Stomach (tissue), 9 donors: Measurements from ENCODE around the gene PSEN2. TPM values are rescaled to one million over a fixed set of nuclear protein-coding genes. Genes with fewer than 3 reads are reported as not detected.

ENCODE experiments used
- DNase-seq, 2 donors: peaks; one replicate each; pipeline versions ENCODE4 v3.0.0 to v3.0.0-alpha.2; 2013 to 2019
- H3K27ac ChIP-seq, 5 donors: fragments of 200-600 bp in 4 of 5; sonication (generic) in 4 of 5; one replicate each; pipeline ENCODE4 v1.5.1; 2013 to 2019; ENCODE audit warnings: mild to moderate bottlenecking in 1 of 5, moderate library complexity in 1 of 5
- H3K27me3 ChIP-seq, 3 donors: fragments of 200-600 bp; sonication (generic); one replicate each; pipeline ENCODE4 v1.5.1; 2017 to 2019; ENCODE audit warnings: mixed run types in 1 of 3
- H3K36me3 ChIP-seq, 4 donors: fragments of 200-600 bp; sonication (generic); 1 replicate in 3 of 4; 2 replicates in 1 of 4; pipeline ENCODE4 v1.5.1; 2016 to 2019
- H3K4me1 ChIP-seq, 4 donors: fragments of 200-600 bp; sonication (generic); one replicate each; pipeline ENCODE4 v1.5.1; 2016 to 2019
- H3K4me3 ChIP-seq, 4 donors: fragments of 200-600 bp; sonication (generic) in 3 of 4; one replicate each; pipeline ENCODE4 v1.5.1; 2016 to 2019; ENCODE audit warnings: mild to moderate bottlenecking in 1 of 4
- H3K9me3 ChIP-seq, 4 donors: fragments of 200-600 bp; sonication (generic); one replicate each; pipeline ENCODE4 v1.5.1; 2016 to 2019
- EP300 ChIP-seq: sonication (generic); formaldehyde crosslinking; IDR thresholded peaks from one replicate; pipeline ENCODE4 v1.6.1; 2017; ENCODE audit warnings: antibody characterized with exemption
- POLR2A ChIP-seq, 4 donors: fragments of 450-650 bp; IDR thresholded peaks; one replicate each; pipeline ENCODE4 v1.6.1; 2016; ENCODE audit warnings: antibody characterized with exemption in 4 of 4, control low read depth in 2 of 4, mild to moderate bottlenecking in 1 of 4, moderate library complexity in 1 of 4
- POLR2AphosphoS5 ChIP-seq, 3 donors: sonication (generic); formaldehyde crosslinking; IDR thresholded peaks; one replicate each; pipeline ENCODE4 v1.6.1; 2016; ENCODE audit warnings: antibody characterized with exemption in 3 of 3
- WGBS, 5 donors: extraction: QIAGEN DNeasy Blood & Tissue Kit in 3 of 5; methylation state at CpG; one replicate each; pipeline versions ENCODE4 v1.1.5 to v1.1.7; 2013 to 2018; 5-methylcytosine and 5-hydroxymethylcytosine counted together
- intact Hi-C: fragments of 100-400 bp; cut with DNase I; formaldehyde crosslinking; loops from one replicate; pipeline ENCODE4 v1.15.1; 2023; ENCODE audit warnings: low total_unique reads
- polyA plus RNA-seq, 3 donors: library from polyadenylated mRNA; stranded (reverse); fragments of 200-250 nt; gene quantifications; one replicate each; pipeline ENCODE4 v1.2.3, GENCODE V29; 2013
- total RNA-seq, 5 donors: library from RNA; depleted of rRNA; stranded (reverse); fragments of >200 nt; gene quantifications; one replicate each; pipeline versions ENCODE4 v1.1.0 to v1.2.3, GENCODE V29; 2014 to 2016
- TF ChIP-seq, protein P1 (sequence below), 7 experiments: fragments of 450-650 bp in 4 of 7; fragments of 200-600 bp in 3 of 7; sonication (generic) in 3 of 7; IDR thresholded peaks; one replicate each; pipeline ENCODE4 v1.5.1; 2016 to 2019; ENCODE audit warnings: antibody characterized with exemption in 7 of 7, control low read depth in 2 of 7, mild to moderate bottlenecking in 1 of 7
- donor health status: healthy with polysubstance abuse.
- donor health status: Bipolar disorder and iron deficiency.
- donor health status: healthy.

Gene PSEN2
- total and polyA plus RNA-seq, 8 donors = 2.7 to 36.2 (median 14.7) TPM

DNA sequence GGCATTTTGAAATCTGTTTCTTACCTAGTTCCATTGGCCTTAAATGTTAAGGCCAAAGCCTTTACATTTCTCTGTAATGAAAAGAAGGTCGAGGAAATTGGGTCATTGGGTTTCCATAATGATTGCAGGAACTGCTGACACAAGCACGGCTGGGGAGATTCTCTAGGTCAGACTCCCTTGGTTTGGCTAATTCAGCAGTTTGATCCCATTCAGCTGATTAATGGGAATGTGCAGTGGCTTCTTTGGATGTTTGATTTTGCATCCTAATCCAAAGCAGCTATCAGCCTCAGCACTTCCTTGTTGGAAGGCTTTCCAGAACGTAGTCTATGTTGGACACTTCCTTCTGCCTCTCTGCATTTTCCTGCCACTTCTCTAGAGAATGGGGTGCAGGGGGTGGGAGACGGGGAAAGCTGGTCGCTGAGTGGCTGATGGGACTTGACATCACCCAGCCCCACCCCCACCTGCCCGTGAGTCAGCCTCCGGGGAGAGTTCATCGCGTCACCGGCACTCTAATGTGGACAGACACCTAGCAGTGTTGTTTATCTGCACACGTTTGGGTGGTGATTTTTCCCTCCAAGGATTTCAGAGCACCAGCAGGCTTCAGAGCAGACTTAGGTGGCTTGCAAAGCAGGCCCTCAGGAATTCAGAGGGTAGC lies 5.4 kb downstream of the PSEN2 start:
- intact Hi-C loops = no loop called here
- WGBS, 5 donors = 31 to 53% (median 32%) methylated on average over 9 to 11 of the region's 11 CpGs
- Histone ChIP-seq H3K36me3 (peaks cover 3 to 52% (median 39%) of the 10 kb centered on the region in 4 donors), H3K9me3 (no peaks in the 10 kb centered on the region), H3K27ac (peak overlapping the region; percentile 6 to 61 (median 54)), H3K27me3 (no peaks in the 10 kb centered on the region), H3K4me1 (peaks cover 12 to 36% (median 29%) of the 10 kb centered on the region in 4 donors), H3K4me3 (no peak overlapping the region)
- TF ChIP-seq EP300 (no peak), POLR2AphosphoS5 (IDR thresholded peaks at IDR 0.05) (peak in 2 of 3 donors; percentile 49 to 76)
- DNase-seq = peak; percentile 77 to 88

DNA sequence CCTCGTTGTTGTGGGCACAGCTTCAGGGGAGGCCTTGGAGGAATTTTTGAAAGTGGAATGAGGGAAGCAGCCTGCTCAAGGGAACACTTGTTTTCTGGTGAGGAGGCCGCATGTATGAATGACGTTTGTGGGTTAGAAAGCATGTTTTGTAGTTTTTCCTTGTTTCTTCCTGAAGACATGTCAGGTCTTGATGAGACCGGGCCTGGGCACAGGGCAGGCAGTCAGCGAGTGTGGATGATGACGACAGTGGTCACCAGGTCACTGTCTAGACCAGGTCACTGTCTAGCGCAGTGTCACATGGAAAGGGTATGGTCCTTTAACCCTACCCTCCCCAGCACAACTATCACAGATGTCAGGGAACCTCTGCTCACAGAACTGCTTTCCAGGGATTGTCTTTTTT lies 7.3 kb downstream of the PSEN2 start:
- no peak for DNase-seq
- intact Hi-C loops = no loop called here
- TF ChIP-seq POLR2A (IDR thresholded peaks at IDR 0.05) (no peak), POLR2AphosphoS5 (IDR thresholded peaks at IDR 0.05) (no peak)
- TF ChIP-seq, protein P1, sequence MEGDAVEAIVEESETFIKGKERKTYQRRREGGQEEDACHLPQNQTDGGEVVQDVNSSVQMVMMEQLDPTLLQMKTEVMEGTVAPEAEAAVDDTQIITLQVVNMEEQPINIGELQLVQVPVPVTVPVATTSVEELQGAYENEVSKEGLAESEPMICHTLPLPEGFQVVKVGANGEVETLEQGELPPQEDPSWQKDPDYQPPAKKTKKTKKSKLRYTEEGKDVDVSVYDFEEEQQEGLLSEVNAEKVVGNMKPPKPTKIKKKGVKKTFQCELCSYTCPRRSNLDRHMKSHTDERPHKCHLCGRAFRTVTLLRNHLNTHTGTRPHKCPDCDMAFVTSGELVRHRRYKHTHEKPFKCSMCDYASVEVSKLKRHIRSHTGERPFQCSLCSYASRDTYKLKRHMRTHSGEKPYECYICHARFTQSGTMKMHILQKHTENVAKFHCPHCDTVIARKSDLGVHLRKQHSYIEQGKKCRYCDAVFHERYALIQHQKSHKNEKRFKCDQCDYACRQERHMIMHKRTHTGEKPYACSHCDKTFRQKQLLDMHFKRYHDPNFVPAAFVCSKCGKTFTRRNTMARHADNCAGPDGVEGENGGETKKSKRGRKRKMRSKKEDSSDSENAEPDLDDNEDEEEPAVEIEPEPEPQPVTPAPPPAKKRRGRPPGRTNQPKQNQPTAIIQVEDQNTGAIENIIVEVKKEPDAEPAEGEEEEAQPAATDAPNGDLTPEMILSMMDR (IDR thresholded peaks at IDR 0.05) = no peak
- Histone ChIP-seq H3K27me3 (no peaks in the 10 kb centered on the region), H3K36me3 (peaks cover 5 to 66% (median 51%) of the 10 kb centered on the region in 4 donors), H3K4me3 (no peak overlapping the region), H3K9me3 (no peaks in the 10 kb centered on the region), H3K4me1 (peaks cover under 1 to 29% (median 23%) of the 10 kb centered on the region in 4 donors), H3K27ac (no peak overlapping the region)
- 79 to 91% (median 82%) methylated on average over 7 of the region's 7 CpGs for WGBS, 5 donors

DNA sequence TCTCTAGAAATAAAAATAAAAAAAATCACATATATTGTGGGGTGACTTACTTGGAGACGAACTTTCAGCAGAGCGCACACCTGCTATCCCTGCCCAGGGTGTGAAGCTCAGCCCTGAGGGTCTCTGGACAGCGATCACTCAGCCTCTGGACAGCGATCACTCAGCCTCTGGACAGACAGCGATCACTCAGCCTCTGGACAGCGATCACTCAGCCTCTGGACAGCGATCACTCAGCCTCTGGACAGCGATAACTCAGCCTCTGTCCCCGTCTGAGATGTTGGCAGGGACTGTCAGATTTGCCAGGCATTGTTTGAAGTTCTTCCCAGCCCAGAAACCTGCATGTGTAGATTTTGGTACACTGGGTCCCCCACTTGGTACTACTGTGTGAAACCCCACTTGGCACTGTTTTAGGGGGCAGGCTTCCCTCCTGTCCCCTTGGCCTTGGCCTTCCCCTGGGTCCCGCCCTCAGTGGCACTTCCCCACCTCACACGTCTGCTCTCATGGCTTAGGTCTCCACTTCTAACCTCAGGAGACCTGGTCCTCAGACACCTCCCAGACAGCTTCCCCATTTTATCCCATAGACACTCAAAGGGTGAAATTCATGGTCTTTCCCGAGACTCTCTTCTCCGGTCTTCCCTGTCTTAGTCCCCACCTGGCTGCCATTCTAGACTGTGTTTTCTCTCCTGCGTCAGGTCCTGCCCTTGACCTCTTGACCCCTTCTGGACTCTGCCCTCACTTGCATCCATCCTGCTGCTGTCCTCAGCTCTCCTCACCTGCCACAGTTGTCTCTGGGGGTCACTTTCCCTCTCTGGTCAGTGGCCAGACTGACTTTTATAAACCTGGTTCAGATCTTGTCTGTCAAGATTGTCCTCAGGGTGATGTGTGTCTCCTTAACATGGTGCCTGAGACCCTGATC lies 10.2 kb downstream of the PSEN2 start:
- H3K27ac ChIP-seq = no peak overlapping the region
- H3K4me3 ChIP-seq = no peak overlapping the region
- no peak for TF ChIP-seq EP300
- TF ChIP-seq, protein P1 (IDR thresholded peaks at IDR 0.05) = no peak
- TF ChIP-seq POLR2AphosphoS5 (IDR thresholded peaks at IDR 0.05) = no peak
- no peak for TF ChIP-seq POLR2A (IDR thresholded peaks at IDR 0.05)
- DNase-seq = no peak
- H3K9me3 ChIP-seq = no peaks in the 10 kb centered on the region
- no peaks in the 10 kb centered on the region for H3K27me3 ChIP-seq
- WGBS, 5 donors = 88 to 95% (median 93%) methylated on average over 14 of the region's 14 CpGs
- peaks cover 9 to 47% (median 30%) of the 10 kb centered on the region in 4 donors for H3K4me1 ChIP-seq
- intact Hi-C loops = no loop called here
- peaks cover 11 to 82% (median 60%) of the 10 kb centered on the region in 4 donors for H3K36me3 ChIP-seq

DNA sequence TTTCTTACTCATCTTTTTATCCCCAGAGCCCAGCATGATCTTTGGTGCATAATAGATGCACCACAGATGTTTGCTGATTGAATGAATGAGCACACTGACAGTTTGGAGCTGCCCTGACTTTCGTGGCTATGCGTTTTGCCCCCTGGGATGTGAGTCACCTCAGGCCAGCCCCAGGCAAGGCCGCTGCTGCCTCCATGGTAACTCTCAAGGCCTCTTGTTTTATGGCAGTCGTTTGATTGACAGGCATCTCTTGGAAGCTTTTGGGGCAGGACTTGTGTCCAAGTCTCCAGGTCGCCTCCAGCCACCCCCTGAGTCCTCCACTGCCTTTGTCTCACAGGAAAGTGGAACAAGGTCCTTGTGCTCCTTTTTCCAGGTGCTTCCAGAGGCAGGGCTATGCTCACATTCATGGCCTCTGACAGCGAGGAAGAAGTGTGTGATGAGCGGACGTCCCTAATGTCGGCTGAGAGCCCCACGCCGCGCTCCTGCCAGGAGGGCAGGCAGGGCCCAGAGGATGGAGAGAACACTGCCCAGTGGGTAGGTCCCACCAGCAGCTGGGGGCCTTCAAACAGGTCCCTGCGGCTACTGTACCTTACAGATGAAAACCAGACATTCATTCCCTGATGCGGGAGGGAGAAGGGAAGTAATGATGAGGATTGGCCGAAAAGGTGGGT lies 11.2 kb downstream of the PSEN2 start:
- Histone ChIP-seq H3K4me1 (peaks cover 9 to 39% (median 29%) of the 10 kb centered on the region in 4 donors), H3K27ac (peak overlapping the region in 2 of 5 donors; percentile 72 to 77), H3K9me3 (no peaks in the 10 kb centered on the region), H3K4me3 (no peak overlapping the region), H3K27me3 (no peaks in the 10 kb centered on the region), H3K36me3 (peaks cover 13 to 83% (median 67%) of the 10 kb centered on the region in 4 donors)
- intact Hi-C loops = no loop called here
- no peak for DNase-seq
- TF ChIP-seq, protein P1 (IDR thresholded peaks at IDR 0.05) = no peak
- 92 to 96% (median 92%) methylated on average over 15 of the region's 15 CpGs for WGBS, 5 donors
